Measurements from ENCODE around the gene SLC6A11.

GRCh38 chr3:10837849-10838248 lies 21.8 kb downstream of the SLC6A11 start:
- no peak for TF ChIP-seq CTCF (IDR thresholded peaks at IDR 0.05)
- TF ChIP-seq POLR2A (IDR thresholded peaks at IDR 0.05): no peak

Measured in tibial nerve (tissue), 3 donors.